ENCODE data around the gene COL9A3.

Gene COL9A3

GRCh38 chr20:62796699-62797491 lies 20.0 kb upstream of the COL9A3 start:
- no peak for DNase-seq (ENCODE audit: low spot score)

GRCh38 chr20:62797671-62798532 lies 18.9 kb upstream of the COL9A3 start:
- DNase-seq (ENCODE audit: low spot score) = no peak

GRCh38 chr20:62799036-62799435 lies 17.8 kb upstream of the COL9A3 start:
- no peak for DNase-seq (ENCODE audit: low spot score)

GRCh38 chr20:62799459-62799858 lies 17.4 kb upstream of the COL9A3 start:
- DNase-seq (ENCODE audit: low spot score) = no peak

GRCh38 chr20:62799873-62800272 lies 17.0 kb upstream of the COL9A3 start:
- no peak for DNase-seq (ENCODE audit: low spot score)

GRCh38 chr20:62800314-62801259 lies 16.3 kb upstream of the COL9A3 start:
- DNase-seq (ENCODE audit: low spot score) = no peak

GRCh38 chr20:62801284-62802010 lies 15.4 kb upstream of the COL9A3 start:
- no peak for DNase-seq (ENCODE audit: low spot score)

- DNase-seq (ENCODE audit: low spot score) = no peak
Measured at GRCh38 chr20:62802026-62802712, 14.7 kb upstream of the COL9A3 start.

- no peak for DNase-seq (ENCODE audit: low spot score)
Measured at GRCh38 chr20:62804021-62804626, 12.7 kb upstream of the COL9A3 start.

GRCh38 chr20:62804627-62805154 lies 12.2 kb upstream of the COL9A3 start, which contains the start of gene OGFR:
OGFR (plus strand) TSS chr20:62804835; CDS start chr20:62804860, 25 bp downstream.
- DNase-seq (ENCODE audit: low spot score) = no peak

GRCh38 chr20:62805155-62805710 lies 11.6 kb upstream of the COL9A3 start:
- no peak for DNase-seq (ENCODE audit: low spot score)

- no peak for DNase-seq (ENCODE audit: low spot score)
Measured at GRCh38 chr20:62805711-62806382, 11.0 kb upstream of the COL9A3 start.

- DNase-seq (ENCODE audit: low spot score) = no peak
Measured at GRCh38 chr20:62806383-62807050, 10.3 kb upstream of the COL9A3 start.

- DNase-seq (ENCODE audit: low spot score) = no peak
Measured at GRCh38 chr20:62807444-62808210, 9.2 kb upstream of the COL9A3 start.

GRCh38 chr20:62808211-62808865 lies 8.5 kb upstream of the COL9A3 start:
- DNase-seq (ENCODE audit: low spot score) = no peak

- DNase-seq (ENCODE audit: low spot score) = no peak
Measured at GRCh38 chr20:62809530-62810428, 7.1 kb upstream of the COL9A3 start.

All from kidney capillary endothelial cell (primary cell).